NCI-H187 treated with DMSO at 0.1 percent for 48 hours (cell line): Measurements from ENCODE around the gene VCX3B.
"Not testable (repeated sequence)": the region's sequence is repeated elsewhere in the genome, so short reads cannot be mapped to it uniquely, and the experiment has no call there.

Source experiments
- DNase-seq: peaks from one replicate; lab custom pipeline; 2025; lab: John Stamatoyannopoulos, UW

VCX3B gene

DNA sequence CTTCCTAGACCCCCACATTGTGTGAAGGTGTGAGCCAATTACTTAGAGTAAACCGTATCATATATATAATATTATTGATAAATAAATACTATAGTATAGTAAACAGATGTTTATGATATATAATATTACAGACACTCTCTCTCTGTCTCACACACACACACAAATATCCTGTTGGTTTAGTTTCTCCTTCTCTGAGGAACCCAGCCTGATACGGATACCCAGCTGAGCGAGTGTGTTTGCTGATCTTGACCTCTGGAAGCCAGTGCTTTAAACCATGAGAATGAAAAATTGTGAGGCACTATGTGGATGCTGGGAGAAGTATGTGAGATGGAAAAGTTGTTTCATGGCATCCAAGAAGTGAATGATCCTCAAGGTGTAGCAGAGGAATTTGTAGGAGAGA lies at the start of gene VCX3B:
VCX3B (plus strand) TSS at position 301 of the 400 bp plus-strand sequence. CDS start 621 bp downstream, outside the sequence.
- not testable (repeated sequence) for DNase-seq

DNA sequence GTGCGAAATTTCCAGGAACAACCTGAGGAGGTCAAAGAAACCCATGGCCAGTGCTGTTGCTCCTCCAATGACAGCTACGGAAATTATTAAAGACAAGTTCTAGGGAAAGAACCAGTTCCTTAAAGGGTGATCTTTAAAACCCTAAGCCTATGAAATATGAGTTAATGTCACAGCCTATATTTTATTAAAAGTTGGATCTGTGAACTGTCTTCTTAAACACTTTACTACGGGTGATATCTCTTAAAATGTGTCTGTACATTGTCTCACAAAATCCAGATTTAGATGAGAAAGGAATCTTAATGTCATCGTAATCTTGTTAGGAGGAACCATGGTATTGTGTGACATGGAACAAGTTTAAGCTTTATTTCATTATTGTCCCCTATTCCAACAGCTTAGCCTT lies 46.3 kb upstream of the VCX3B start:
- DNase-seq = no peak

DNA sequence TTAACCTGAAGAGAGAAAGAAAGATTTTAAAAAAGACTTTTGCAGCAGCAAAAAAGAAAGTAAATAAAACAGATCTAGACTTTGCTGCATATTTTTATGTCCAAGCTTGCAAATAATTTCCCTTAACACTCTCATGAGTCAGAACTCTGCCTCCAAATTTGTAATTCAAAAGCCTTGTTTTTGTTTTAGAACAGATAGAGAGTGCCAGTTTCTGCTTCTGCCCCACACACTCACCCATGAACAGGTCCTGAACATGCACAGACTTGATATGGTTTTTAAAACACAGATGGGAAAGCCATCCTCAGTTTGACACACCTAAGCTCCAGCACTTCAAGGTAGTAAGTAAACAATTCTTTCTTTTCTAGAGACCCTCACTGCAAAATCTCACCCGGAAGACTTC lies 39.7 kb upstream of the VCX3B start:
- DNase-seq = no peak

DNA sequence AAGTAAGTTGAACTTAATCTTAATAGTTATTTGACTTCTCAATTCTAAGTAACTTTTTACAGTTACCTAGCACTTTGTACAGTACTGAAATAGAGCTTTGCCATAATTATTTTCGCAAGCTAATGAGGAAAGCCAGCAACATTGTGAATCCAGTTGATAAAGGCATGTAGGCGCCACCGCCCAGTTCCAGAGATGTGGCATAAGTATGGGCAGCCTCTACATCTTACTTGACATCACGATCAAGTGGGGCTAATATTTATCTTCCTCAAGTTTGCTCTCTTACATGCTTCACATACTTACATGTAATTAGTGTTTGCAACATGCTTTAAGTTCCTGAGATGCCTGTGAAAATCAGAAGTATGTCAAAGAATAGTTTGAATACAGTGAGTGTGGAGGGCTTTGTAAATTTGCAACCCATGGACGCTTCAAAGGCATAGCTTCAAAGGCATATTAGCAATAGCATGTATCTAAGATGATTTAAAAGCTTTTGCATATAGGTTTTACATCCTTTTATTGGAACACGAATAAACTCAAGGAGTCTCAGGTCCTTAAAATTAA lies 34.9 kb upstream of the VCX3B start:
- DNase-seq = no peak

DNA sequence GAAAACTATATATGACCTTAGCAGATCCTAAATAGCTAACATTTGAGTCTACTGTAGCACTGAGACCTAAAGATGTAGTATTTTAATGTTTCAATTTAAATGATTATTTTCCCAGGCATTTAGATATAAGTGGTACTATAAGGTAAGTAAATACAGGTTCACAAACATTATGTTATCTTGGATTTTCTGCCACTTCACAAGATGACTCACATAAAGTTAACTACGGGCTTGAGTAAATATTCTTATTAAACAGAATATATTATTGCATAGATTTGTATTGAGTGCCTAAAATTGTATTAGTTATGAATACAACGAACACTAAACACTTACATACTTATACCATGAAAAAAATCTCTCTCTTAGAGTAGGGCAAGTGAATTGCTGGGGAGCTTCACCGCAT lies 34.2 kb upstream of the VCX3B start:
- no peak for DNase-seq

DNA sequence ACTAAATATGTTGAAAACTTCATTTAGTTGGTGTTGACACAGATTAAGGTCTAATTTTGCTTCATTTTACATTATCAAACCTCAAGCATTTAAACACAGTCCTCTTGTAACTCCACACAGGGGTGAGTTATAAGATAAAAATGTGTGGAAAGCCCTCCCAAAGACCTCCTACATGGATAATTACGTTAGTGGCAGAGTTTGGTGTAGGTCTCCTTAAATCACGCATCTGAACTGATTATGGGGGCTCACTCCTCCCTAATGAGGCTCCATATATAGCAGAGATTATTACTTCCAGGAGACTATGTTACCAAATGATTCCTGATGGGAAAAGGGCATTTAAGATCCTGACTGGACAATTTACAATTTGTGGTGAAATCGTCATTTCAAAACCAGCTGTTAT lies 32.2 kb upstream of the VCX3B start:
- DNase-seq = no peak

DNA sequence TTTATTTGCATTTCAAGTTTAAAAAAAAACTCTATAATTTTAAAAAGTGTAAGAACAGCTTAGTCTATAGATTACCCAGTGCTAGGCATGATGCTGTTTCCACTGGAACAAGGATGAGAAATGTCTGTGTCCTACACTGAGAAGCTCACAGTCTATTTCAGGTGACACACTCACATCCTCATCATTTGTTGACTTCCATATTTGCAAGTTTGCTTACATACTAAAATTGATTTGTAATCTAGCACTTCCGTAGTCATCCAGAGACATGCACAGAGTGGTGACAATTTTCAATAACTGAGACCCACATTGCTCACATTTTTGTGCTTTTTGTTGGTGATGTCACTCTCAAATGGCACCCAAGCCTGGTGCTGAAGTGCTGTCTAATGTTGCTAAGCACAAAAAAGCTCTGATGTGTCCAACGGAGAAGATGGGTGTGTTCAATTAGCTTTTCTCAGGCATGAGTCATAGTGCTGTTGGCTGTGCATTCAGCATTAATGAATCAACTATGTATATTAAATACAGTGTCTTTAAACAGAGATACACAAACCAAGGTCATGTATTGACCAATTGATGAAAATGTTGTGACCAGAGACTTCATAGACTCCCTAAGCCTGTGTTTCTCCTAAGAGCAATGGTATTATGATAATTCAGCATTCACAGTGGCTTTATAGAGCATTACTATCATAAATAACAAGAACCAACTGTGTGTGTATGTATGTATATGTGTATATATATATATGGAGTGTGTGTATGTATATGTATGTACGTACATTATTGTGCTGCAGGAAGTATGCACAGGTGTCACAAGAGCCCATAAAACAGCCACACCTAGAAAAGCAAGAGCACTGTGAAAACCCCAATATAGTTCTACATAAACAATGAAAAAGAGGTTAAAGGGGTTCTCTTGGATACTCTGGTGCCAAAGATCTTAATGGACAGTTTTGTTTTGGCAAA lies 31.2 kb upstream of the VCX3B start:
- no peak for DNase-seq

DNA sequence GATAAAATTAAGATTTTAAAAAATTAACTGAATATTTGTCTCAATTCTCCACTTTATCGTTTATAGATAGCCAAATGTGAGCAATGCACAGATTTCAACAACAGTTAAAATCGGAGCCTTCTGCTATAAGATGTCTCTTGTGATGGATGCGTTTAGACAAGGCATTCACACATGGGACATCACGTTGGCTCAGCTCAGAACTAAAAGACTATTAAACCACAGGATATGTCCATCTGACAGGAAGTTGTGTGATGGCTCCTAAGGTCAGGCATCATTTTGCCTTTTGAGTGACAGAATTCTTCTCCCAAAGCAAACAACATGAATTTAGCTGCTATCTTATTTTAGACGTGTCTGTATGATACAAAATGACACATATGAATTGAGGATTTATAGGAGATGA lies 17.3 kb upstream of the VCX3B start:
- no peak for DNase-seq

DNA sequence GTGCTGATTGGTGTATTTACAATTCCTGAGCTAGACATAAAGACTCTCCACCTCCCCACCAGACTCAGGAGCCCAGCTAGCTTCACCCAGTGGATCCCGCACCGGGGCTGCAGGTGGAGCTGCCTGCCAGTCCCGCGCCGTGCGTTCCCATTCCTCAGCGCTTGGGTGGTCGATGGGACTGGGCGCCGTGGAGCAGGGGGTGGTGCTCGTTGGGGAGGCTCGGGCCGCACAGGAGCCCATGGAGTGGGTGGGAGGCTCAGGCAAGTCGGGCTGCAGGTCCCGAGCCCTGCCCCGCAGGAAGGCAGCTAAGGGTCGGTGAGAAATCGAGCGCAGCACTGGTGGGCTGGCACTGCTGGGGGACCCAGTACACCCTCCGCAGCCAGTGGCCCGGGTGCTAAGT lies 12.3 kb upstream of the VCX3B start:
- not testable (repeated sequence) for DNase-seq

DNA sequence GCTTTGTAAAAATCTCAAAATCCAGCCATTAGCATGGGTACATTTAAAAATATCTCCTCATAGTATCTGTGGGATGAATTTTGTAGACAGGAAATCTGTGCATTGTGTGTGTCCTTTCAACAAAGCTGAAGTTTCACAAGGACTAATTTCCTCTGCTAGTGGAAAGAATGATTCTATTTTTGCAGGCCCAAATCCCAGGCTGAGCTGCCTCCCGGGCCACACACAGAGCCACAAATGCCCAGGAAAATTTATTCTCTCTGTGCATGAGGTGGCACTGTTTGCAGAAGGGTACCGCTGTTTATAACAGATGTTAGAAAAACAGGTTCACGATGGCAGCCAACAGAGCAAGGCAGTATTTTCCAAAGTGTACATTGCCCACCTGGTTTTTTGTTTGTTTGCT lies 11.0 kb upstream of the VCX3B start:
- DNase-seq = no peak

DNA sequence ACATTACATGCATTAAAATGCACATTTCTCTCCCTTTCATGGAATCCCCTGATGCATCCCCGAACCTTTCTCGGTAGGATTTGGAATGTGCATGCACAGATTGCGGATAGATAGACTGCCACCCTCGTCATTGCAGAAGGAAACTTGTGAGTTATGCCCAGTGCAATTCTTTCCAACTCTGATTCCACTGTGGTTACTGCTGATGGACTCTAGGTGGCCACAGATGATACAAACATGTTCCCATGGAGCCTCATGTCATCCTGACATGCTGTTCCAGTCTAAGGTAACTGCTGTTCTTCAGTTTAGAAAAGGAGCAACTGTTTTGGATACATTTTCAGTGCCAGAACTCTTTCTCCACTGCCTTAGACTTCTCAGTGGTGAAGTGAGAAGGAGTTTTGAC lies 9.1 kb upstream of the VCX3B start:
- no peak for DNase-seq

DNA sequence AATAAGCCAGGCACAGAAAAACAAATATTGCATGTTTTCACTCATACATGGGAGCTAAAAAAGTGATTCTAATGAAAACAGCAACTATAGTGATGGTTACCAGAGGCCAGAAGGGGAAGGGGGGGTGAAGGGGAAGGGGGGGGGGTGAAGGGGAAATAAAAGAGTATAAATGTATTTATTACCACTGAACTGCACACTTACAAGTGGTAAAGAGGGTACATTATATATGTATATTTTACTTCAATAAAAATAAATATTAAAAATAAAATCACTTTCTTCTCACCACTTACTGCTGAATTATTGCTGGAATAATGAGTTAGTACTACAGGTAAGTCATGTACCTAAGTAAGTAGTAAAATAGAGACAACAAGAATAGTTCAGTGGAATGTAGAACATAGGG lies 2.1 kb upstream of the VCX3B start:
- no peak for DNase-seq

DNA sequence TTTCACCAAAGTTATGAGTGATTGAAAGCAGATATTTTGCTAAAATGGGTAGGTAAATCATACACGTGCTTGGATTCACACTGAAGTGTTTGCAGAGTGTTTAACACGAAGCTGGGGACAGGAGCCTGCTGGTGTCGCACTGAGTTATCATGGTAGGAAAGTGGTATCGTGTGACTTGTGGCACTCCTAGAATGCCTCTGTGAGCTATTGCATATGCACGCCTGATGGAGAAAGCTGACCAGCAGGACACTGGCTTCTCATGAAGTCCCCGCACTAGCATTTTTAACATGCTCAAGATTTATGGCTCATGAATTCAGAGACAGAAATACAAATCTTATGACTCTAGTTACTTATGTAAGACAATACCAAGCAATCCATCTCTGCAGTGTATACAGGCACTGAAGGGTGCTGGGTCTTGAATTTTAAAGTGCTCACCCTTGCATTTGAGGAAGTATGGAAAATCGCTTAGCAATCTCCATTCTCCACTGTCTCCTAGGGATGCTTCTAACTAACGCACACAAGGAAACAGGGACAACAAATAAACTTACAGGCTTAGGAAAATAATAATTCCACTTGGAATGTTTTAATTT lies 19.8 kb downstream of the VCX3B start:
- DNase-seq = peak; percentile 62

DNA sequence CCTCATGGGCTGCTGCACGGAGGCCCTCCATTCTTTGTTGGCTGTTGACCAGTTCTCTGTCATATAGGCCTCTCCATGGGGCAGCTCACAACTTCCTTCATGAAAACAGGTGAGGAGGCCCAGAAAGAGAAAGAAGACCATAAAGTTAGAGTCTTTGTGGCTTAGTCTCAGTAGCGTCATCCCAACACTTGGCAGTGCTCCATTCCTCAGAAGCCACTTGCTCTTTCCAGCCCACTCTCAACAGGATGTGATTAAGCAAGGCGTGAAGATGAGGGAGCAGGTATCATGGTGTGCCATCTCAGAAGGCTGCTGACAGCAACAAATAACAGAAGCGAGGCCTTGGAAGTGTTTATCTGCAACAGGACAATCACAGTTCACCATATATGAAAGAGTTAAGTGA lies 30.4 kb downstream of the VCX3B start:
- DNase-seq = not testable (repeated sequence)

DNA sequence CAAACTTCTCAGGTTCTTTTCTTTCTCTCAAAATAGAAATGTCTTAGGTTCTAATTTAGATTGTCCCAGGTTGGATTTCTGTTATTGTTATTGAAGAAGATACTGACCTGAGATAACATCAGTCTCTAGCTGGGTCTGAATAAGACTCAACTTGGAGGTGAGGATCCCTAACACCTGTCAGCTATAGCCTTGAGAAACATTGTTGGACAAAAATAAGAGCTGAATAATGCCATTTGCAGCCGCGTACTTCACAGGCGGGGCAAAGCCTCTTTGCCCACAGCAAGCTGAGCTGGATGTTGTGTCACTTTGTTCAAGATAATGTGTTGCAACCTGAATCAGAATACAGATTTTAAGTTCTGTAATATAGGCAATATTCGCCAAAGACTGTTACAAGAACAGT lies 35.6 kb downstream of the VCX3B start:
- no peak for DNase-seq

DNA sequence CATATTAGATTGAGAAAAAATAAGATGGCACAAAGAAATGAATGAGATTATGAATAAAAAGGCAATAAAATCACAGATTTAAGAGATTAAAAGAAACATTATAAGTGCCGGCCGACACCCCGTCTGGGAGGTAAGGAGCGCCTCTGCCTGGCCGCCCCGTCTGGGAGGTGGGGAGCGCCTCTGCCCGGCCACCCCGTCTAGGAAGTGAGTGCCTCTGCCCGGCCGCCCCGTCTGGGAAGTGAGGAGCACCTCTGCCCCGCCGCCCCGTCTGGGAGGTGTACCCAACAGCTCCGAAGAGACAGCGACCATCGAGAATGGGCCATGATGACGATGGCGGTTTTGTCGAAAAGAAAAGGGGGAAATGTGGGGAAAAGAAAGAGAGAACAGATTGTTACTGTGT lies 37.5 kb downstream of the VCX3B start:
- DNase-seq = not testable (repeated sequence)

DNA sequence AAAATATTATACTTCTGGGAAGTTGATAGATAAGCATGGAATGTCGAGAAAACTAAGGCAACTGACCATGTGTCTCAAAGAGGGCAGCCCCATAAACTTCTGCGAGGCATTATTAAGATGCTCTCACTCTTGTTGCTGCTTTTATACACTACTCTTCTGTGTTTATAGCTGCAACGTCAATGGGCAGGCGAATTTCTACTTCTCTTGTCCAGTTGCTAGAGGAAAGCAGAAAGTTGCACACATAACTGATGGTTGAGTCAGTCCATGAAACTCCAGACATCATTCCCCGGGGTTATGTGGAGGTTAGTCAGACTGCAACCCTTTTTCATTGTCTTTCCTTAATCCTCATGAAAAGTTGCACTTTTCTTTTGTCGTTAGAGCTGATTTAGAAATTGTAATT lies 39.8 kb downstream of the VCX3B start:
- DNase-seq = no peak
